ENCODE results near the gene DLG2.

- TF ChIP-seq CTCF (conservative IDR thresholded peaks at IDR 0.05 in 1 of 2, IDR thresholded peaks at IDR 0.05 in 1 of 2; ENCODE audit: extremely low read depth in 1 of 2, insufficient read depth in 1 of 2, low read depth in 1 of 2, low read length in 2 of 2), result no peak
- TF ChIP-seq EZH2 (IDR thresholded peaks at IDR 0.05; ENCODE audit: borderline replicate concordance, low read length), result no peak
Observed at GRCh38 chr11:84899134-84899533, 728.0 kb downstream of the DLG2 start.
